ENCODE results near the gene KRTAP1-5.

- no peak for TF ChIP-seq MXI1 (IDR thresholded peaks at IDR 0.05; ENCODE audit: low read depth, low read length)
- no peak for TF ChIP-seq CTCF (IDR thresholded peaks at IDR 0.05)
- TF ChIP-seq SMC3 (IDR thresholded peaks at IDR 0.05; ENCODE audit: low read depth, low read length): no peak
- no peak for TF ChIP-seq SIN3A (IDR thresholded peaks at IDR 0.05; ENCODE audit: borderline replicate concordance, low read depth, low read length)
- TF ChIP-seq TAF1 (IDR thresholded peaks at IDR 0.05; ENCODE audit: borderline replicate concordance, low read depth, low read length): no peak
- TF ChIP-seq POLR2AphosphoS5 (IDR thresholded peaks at IDR 0.05; ENCODE audit: low read depth, low read length): no peak
- no peak for TF ChIP-seq REST (IDR thresholded peaks at IDR 0.05; ENCODE audit: low read depth, low read length)
- TF ChIP-seq USF2 (IDR thresholded peaks at IDR 0.05; ENCODE audit: borderline replicate concordance, low read depth, low read length): no peak
- no peak for TF ChIP-seq NRF1 (IDR thresholded peaks at IDR 0.05; ENCODE audit: low read depth, low read length)
- TF ChIP-seq RCOR1 (IDR thresholded peaks at IDR 0.05; ENCODE audit: low read length): no peak
- TF ChIP-seq RAD21 (IDR thresholded peaks at IDR 0.05; ENCODE audit: low read length): no peak
- TF ChIP-seq TCF12 (IDR thresholded peaks at IDR 0.05): no peak
These were observed 2.3 kb downstream of the KRTAP1-5 start for GRCh38 chr17:41024697-41025096.

Measured in SK-N-SH (cell line).